GM15510 (cell line): ENCODE data around the gene USP17L24.
"Not testable (repeated sequence)": the region's sequence is repeated elsewhere in the genome, so short reads cannot be mapped to it uniquely, and the experiment has no call there.

Experiments used
- POLR2A ChIP-seq: IDR thresholded peaks from 3 replicates; pipeline ENCODE4 v1.6.1; 2011; ENCODE audit warnings: borderline replicate concordance; ENCODE audit not compliant: insufficient read length; ENCODE audit errors: extremely low read depth

The USP17L24 gene

GRCh38 chr4:9324865-9325264 lies at the start of gene USP17L24:
Gene USP17L24 (plus strand): TSS chr4:9325165. CDS start chr4:9325165, 0 bp downstream.
- TF ChIP-seq POLR2A = not testable (repeated sequence)

- TF ChIP-seq POLR2A = not testable (repeated sequence)
Observed at GRCh38 chr4:9329611-9330010, 4.6 kb downstream of the USP17L24 start, which contains the start of gene USP17L25. Gene USP17L25 (plus strand): TSS chr4:9329911. CDS start chr4:9329911, 0 bp downstream.

- TF ChIP-seq POLR2A = not testable (repeated sequence)
Observed at GRCh38 chr4:9334358-9334757, 9.4 kb downstream of the USP17L24 start, which contains the start of gene USP17L26. Gene USP17L26 (plus strand): TSS chr4:9334658. CDS start chr4:9334658, 0 bp downstream.

- not testable (repeated sequence) for TF ChIP-seq POLR2A
Observed at GRCh38 chr4:9339103-9339502, 14.1 kb downstream of the USP17L24 start, which contains the start of gene USP17L5. Gene USP17L5 (plus strand): TSS chr4:9339403. CDS start chr4:9339403, 0 bp downstream.

- not testable (repeated sequence) for TF ChIP-seq POLR2A
Observed at GRCh38 chr4:9343848-9344247, 18.9 kb downstream of the USP17L24 start, which contains the start of gene USP17L27. Gene USP17L27 (plus strand): TSS chr4:9344148. CDS start chr4:9344148, 0 bp downstream.

GRCh38 chr4:9348593-9348992 lies 23.6 kb downstream of the USP17L24 start, which contains the start of gene USP17L28:
Gene USP17L28 (plus strand): TSS chr4:9348893. CDS start chr4:9348893, 0 bp downstream.
- not testable (repeated sequence) for TF ChIP-seq POLR2A

- TF ChIP-seq POLR2A = not testable (repeated sequence)
Observed at GRCh38 chr4:9353338-9353737, 28.4 kb downstream of the USP17L24 start, which contains the start of gene USP17L29. Gene USP17L29 (plus strand): TSS chr4:9353638. CDS start chr4:9353638, 0 bp downstream.

GRCh38 chr4:9362829-9363228 lies 37.9 kb downstream of the USP17L24 start, which contains the start of gene USP17L30:
Gene USP17L30 (plus strand): TSS chr4:9363129. CDS start chr4:9363129, 0 bp downstream.
- not testable (repeated sequence) for TF ChIP-seq POLR2A
